Endothelial cell of umbilical vein (primary cell): ENCODE results near the gene MC5R. TPM values are rescaled to one million over a fixed set of nuclear protein-coding genes. Genes with fewer than 3 reads are reported as not detected.

ENCODE experiments used
- BruUV-seq: library from RNA; stranded (reverse); fragments of 400-500 nt; replicated peaks from 2 replicates; lab custom pipeline; 2021; lab: Mats Ljungman, UMichigan
- CTCF ChIA-PET: fragments of 300-600, 350-600 bp; sonication (Branson Sonifier 250); formaldehyde crosslinking; loops from one replicate; lab custom pipeline; 2021; ENCODE audit warnings: antibody characterized with exemption, inconsistent platforms; lab: Charles Lee
- POLR2A ChIA-PET: fragments of 300-600, 350-600 bp; sonication (Branson Sonifier 250); formaldehyde crosslinking; loops from one replicate; lab custom pipeline; 2021; ENCODE audit warnings: antibody characterized with exemption, inconsistent platforms; lab: Charles Lee
- DNase-seq: peaks from one replicate; pipeline ENCODE4 v3.0.0-alpha.2; 2011; ENCODE audit warnings: low read depth, low spot score
- FAIRE-seq: peaks from 2 replicates; lab custom pipeline; 2011; peaks lifted over from hg19 to GRCh38; lab: Jason Lieb, UNC
- H2AFZ ChIP-seq: 2 replicates; pipeline ENCODE4 v1.6.0; 2012; ENCODE audit warnings: low read depth, low read length, control low read depth, inconsistent platforms
- H3K27ac ChIP-seq: 2 replicates; pipeline ENCODE4 v1.5.1; 2011; ENCODE audit warnings: low read depth, mild to moderate bottlenecking, control low read depth, low read length, moderate library complexity; ENCODE audit not compliant: insufficient read depth
- H3K27me3 ChIP-seq, 2 experiments: 2 replicates each; pipeline versions ENCODE4 v1.6.0 to v1.6.1; 2011; ENCODE audit warnings: low read length in 2 of 2, mixed read lengths in 1 of 2; ENCODE audit not compliant: control insufficient read depth in 2 of 2, insufficient read depth in 2 of 2
- H3K36me3 ChIP-seq, 2 experiments: 2 replicates in 1 of 2; 3 replicates in 1 of 2; pipeline ENCODE4 v1.5.1; 2011; ENCODE audit warnings: low read length in 2 of 2, mild to moderate bottlenecking in 1 of 2, moderate library complexity in 1 of 2; ENCODE audit not compliant: control insufficient read depth in 2 of 2, insufficient read depth in 2 of 2; ENCODE audit errors: extremely low read depth in 1 of 2
- H3K4me1 ChIP-seq: 3 replicates; pipeline ENCODE4 v1.5.1; 2011; ENCODE audit warnings: mild to moderate bottlenecking, low read length; ENCODE audit not compliant: control insufficient read depth, insufficient read depth; ENCODE audit errors: extremely low read depth
- H3K4me2 ChIP-seq: 2 replicates; pipeline ENCODE4 v1.6.1; 2011; ENCODE audit warnings: low read length, control low read depth, mixed read lengths; ENCODE audit not compliant: insufficient read depth
- H3K4me3 ChIP-seq, 3 experiments: fragments of 200-600 bp in 1 of 3; sonication (generic), shearing (Covaris generic) in 1 of 3; replicated peaks in 1 of 3; 2 replicates each; pipeline ENCODE4 v1.5.1; 2011 to 2016; ENCODE audit warnings: control low read depth in 3 of 3, low read length in 3 of 3, mild to moderate bottlenecking in 2 of 3, inconsistent platforms in 1 of 3, low read depth in 1 of 3, moderate library complexity in 1 of 3; ENCODE audit not compliant: insufficient read depth in 1 of 3
- H3K79me2 ChIP-seq: 2 replicates; pipeline ENCODE4 v1.6.0; 2012; ENCODE audit warnings: low read length, inconsistent platforms; ENCODE audit not compliant: control insufficient read depth, insufficient read depth
- H3K9ac ChIP-seq: replicated peaks from 2 replicates; pipeline ENCODE3; 2011; ENCODE audit warnings: low read length, control low read depth; ENCODE audit not compliant: insufficient read depth; ENCODE audit errors: extremely low read depth
- H3K9me1 ChIP-seq: replicated peaks from 3 replicates; pipeline ENCODE4 v1.6.0; 2011; ENCODE audit warnings: mild to moderate bottlenecking, low read length; ENCODE audit not compliant: control insufficient read depth, insufficient read depth; ENCODE audit errors: extremely low read depth
- H3K9me3 ChIP-seq: replicated peaks from 2 replicates; pipeline ENCODE4 v1.5.1; 2012; ENCODE audit warnings: low read length, inconsistent platforms; ENCODE audit not compliant: control insufficient read depth, insufficient read depth
- H4K20me1 ChIP-seq: replicated peaks from 2 replicates; pipeline ENCODE3; 2011; ENCODE audit warnings: mild to moderate bottlenecking, low read length; ENCODE audit not compliant: control insufficient read depth, insufficient read depth; ENCODE audit errors: extremely low read depth
- FOS ChIP-seq: IDR thresholded peaks from 2 replicates; pipeline ENCODE4 v1.6.1; 2011; ENCODE audit warnings: mild to moderate bottlenecking, low read length, moderate library complexity, borderline replicate concordance; ENCODE audit not compliant: insufficient read depth
- JUN ChIP-seq: IDR thresholded peaks from 2 replicates; pipeline ENCODE4 v1.6.1; 2011; ENCODE audit warnings: borderline replicate concordance, low read depth; ENCODE audit not compliant: insufficient read length, insufficient read depth
- dilution Hi-C: fragments of 300-500 bp; cut with MboI; formaldehyde crosslinking; loops from one replicate; pipeline ENCODE4 v1.15.0; 2019; ENCODE audit warnings: low sequenced_read_pairs; ENCODE audit not compliant: extremely low pct_ligation_motif_present
- intact Hi-C: fragments of 100-400 bp; cut with micrococcal nuclease; formaldehyde crosslinking; loops from one replicate; pipeline ENCODE4 v1.10.0; 2022
- polyA plus RNA-seq, 4 experiments: library from polyadenylated mRNA; depleted of rRNA in 3 of 4; stranded (reverse) in 3 of 4; unstranded in 1 of 4; fragments of >200 nt; gene quantifications; 2 replicates each; pipeline versions ENCODE4 v1.2.1 to v1.2.3, GENCODE V29; 2011 to 2012; ENCODE audit warnings: missing spikeins in 1 of 4
- total RNA-seq: library from RNA; stranded (reverse); gene quantifications from 2 replicates; pipeline ENCODE4 v1.2.3, GENCODE V29; 2021

MC5R gene
- total and polyA plus RNA-seq, 2 donors (not counting 3 experiments of a cell fraction or from before 2014, with no cell fraction given): not detected

- intact Hi-C loops: no loop called here
- Histone ChIP-seq H3K4me2 (no peak overlapping the region), H2AFZ (no peak overlapping the region), H3K9ac (no peak overlapping the region), H3K4me3 (no peak overlapping the region), H3K27ac (no peak overlapping the region), H3K4me1 (no peaks in the 10 kb centered on the region), H3K36me3 (no peaks in the 10 kb centered on the region), H4K20me1 (no peaks in the 10 kb centered on the region), H3K27me3 (no peaks in the 10 kb centered on the region), H3K9me3 (no peaks in the 10 kb centered on the region), H3K9me1 (no peaks in the 10 kb centered on the region), H3K79me2 (no peaks in the 10 kb centered on the region)
- DNase-seq (no peak), FAIRE-seq (no peak)
- no TSS peak for BruUV-seq
- CTCF ChIA-PET: no interaction called here
- POLR2A ChIA-PET: no interaction called here
- dilution Hi-C loops: no loop called here
- no peak for TF ChIP-seq FOS
Measured at GRCh38 chr18:13834496-13835015, 10.6 kb downstream of the MC5R start.

GRCh38 chr18:13835202-13835601 is 11.3 kb downstream of the MC5R start:
- Histone ChIP-seq H3K9me3 (no peaks in the 10 kb centered on the region), H3K36me3 (no peaks in the 10 kb centered on the region), H3K4me3 (no peak overlapping the region), H3K27ac (no peak overlapping the region), H3K79me2 (no peaks in the 10 kb centered on the region), H3K9me1 (no peaks in the 10 kb centered on the region), H3K4me2 (no peak overlapping the region), H4K20me1 (no peaks in the 10 kb centered on the region), H3K27me3 (no peaks in the 10 kb centered on the region), H3K4me1 (no peaks in the 10 kb centered on the region), H2AFZ (no peak overlapping the region), H3K9ac (no peak overlapping the region)
- TF ChIP-seq JUN: no peak
- POLR2A ChIA-PET: no interaction called here
- BruUV-seq: no TSS peak
- FAIRE-seq (no peak), DNase-seq (no peak)
- CTCF ChIA-PET: no interaction called here
- intact Hi-C loops (no loop called here), dilution Hi-C loops (no loop called here)
